ENCODE results near the gene FEM1A. TPM values are rescaled to one million over a fixed set of nuclear protein-coding genes. Genes with fewer than 3 reads are reported as not detected.

Gene FEM1A
- total and polyA plus RNA-seq, 2 of the 8 experiments (the other 6 are each of a cell fraction or from before 2014, with no cell fraction given): 6.7 to 16.1 TPM

- TF ChIP-seq CBX5 (IDR thresholded peaks at IDR 0.05; ENCODE audit: low read depth, low read length) (no peak), JUND (IDR thresholded peaks at IDR 0.05; ENCODE audit: low read length) (no peak), ASH2L (IDR thresholded peaks at IDR 0.05; ENCODE audit: low read length) (no peak), CHD1 (IDR thresholded peaks at IDR 0.05; ENCODE audit: low read depth, low read length) (no peak), SIX5 (IDR thresholded peaks at IDR 0.05; ENCODE audit: low read depth, low read length) (no peak), EGR1 (IDR thresholded peaks at IDR 0.05; ENCODE audit: borderline replicate concordance, low read depth, low read length) (no peak)
These were observed 41.5 kb upstream of the FEM1A start (continued) for GRCh38 chr19:4749870-4750590.

Data from H1 (cell line).